SK-N-MC (cell line): ENCODE results near the gene RIN3.

Source experiments
- DNase-seq: peaks from one replicate; pipeline ENCODE4 v3.0.0-alpha.2; 2011; ENCODE audit warnings: low read depth, low spot score
- H3K27ac ChIP-seq: fragments of 200-600 bp; sonication (generic); 2 replicates; pipeline ENCODE4 v1.5.1; 2016; ENCODE audit warnings: mixed run types
- H3K36me3 ChIP-seq: fragments of 200-600 bp; sonication (generic); 2 replicates; pipeline ENCODE4 v1.6.1; 2017; ENCODE audit warnings: antibody characterized with exemption, low read length, mixed read lengths; ENCODE audit not compliant: insufficient read depth
- H3K4me3 ChIP-seq: fragments of 200-600 bp; sonication (generic); 2 replicates; pipeline ENCODE4 v1.5.1; 2016
- H3K9ac ChIP-seq: fragments of 200-600 bp; sonication (generic); 2 replicates; pipeline ENCODE4 v1.8.0; 2017; ENCODE audit warnings: mixed run types, mixed read lengths; ENCODE audit not compliant: insufficient read length
- H3K9me3 ChIP-seq: fragments of 200-600 bp; sonication (generic); 2 replicates; pipeline ENCODE4 v1.6.1; 2017; ENCODE audit warnings: low read depth, mild to moderate bottlenecking, antibody characterized with exemption, low read length, moderate library complexity, mixed read lengths
- EZH2 ChIP-seq: fragments of 200-600 bp; sonication (generic); IDR thresholded peaks from one replicate; pipeline ENCODE4 v1.6.1; 2017; ENCODE audit warnings: antibody characterized with exemption
- FOXP2 ChIP-seq: optimal IDR thresholded peaks from 2 replicates; pipeline ENCODE3; 2011; ENCODE audit warnings: mild to moderate bottlenecking, moderate library complexity; ENCODE audit not compliant: insufficient read depth; ENCODE audit errors: extremely low read length, control extremely low read depth
- POLR2AphosphoS5 ChIP-seq: IDR thresholded peaks from 2 replicates; pipeline ENCODE4 v1.6.1; 2012; ENCODE audit warnings: mild to moderate bottlenecking, low read depth, low read length, borderline replicate concordance

The RIN3 gene

GRCh38 chr14:92728759-92729364 lies 215.3 kb downstream of the RIN3 start:
- no peak for DNase-seq
- Histone ChIP-seq H3K9ac (no peak overlapping the region), H3K4me3 (no peak overlapping the region), H3K9me3 (peaks cover 7% of the 10 kb centered on the region), H3K36me3 (peaks cover 21% of the 10 kb centered on the region), H3K27ac (no peak overlapping the region)
- TF ChIP-seq FOXP2 = no peak

GRCh38 chr14:92729634-92730358 lies 216.2 kb downstream of the RIN3 start:
- peaks cover 7% of the 10 kb centered on the region for H3K9me3 ChIP-seq
- H3K27ac ChIP-seq = no peak overlapping the region
- DNase-seq = no peak
- TF ChIP-seq FOXP2 = no peak
- TF ChIP-seq POLR2AphosphoS5 = no peak
- no peak for TF ChIP-seq EZH2
- H3K4me3 ChIP-seq = no peak overlapping the region
- peaks cover 21% of the 10 kb centered on the region for H3K36me3 ChIP-seq
- H3K9ac ChIP-seq = no peak overlapping the region

GRCh38 chr14:92731622-92732115 lies 218.1 kb downstream of the RIN3 start:
- Histone ChIP-seq H3K36me3 (peaks cover 21% of the 10 kb centered on the region), H3K4me3 (no peak overlapping the region), H3K9me3 (peaks cover 7% of the 10 kb centered on the region), H3K9ac (no peak overlapping the region), H3K27ac (no peak overlapping the region)
- DNase-seq = no peak
- no peak for TF ChIP-seq FOXP2
- TF ChIP-seq EZH2 = no peak

- no peak for DNase-seq
Observed at GRCh38 chr14:92733007-92733406, 219.4 kb downstream of the RIN3 start.

GRCh38 chr14:92734618-92735017 lies 221.0 kb downstream of the RIN3 start:
- TF ChIP-seq FOXP2 = no peak
- no peak for TF ChIP-seq EZH2
- TF ChIP-seq POLR2AphosphoS5 = no peak
- Histone ChIP-seq H3K9ac (no peak overlapping the region), H3K9me3 (peaks cover 7% of the 10 kb centered on the region), H3K27ac (no peak overlapping the region), H3K36me3 (peaks cover 21% of the 10 kb centered on the region), H3K4me3 (no peak overlapping the region)
- no peak for DNase-seq

More at GRCh38 chr14:92733007-92733406, 219.4 kb downstream of the RIN3 start:
- H3K9me3 ChIP-seq = peaks cover 7% of the 10 kb centered on the region
- TF ChIP-seq EZH2 = no peak
- no peak for TF ChIP-seq POLR2AphosphoS5
- no peak for TF ChIP-seq FOXP2
- H3K4me3 ChIP-seq = no peak overlapping the region
- H3K9ac ChIP-seq = no peak overlapping the region
- no peak overlapping the region for H3K27ac ChIP-seq
- peaks cover 21% of the 10 kb centered on the region for H3K36me3 ChIP-seq

- TF ChIP-seq POLR2AphosphoS5 = no peak
- TF ChIP-seq FOXP2 = no peak
- TF ChIP-seq EZH2 = no peak
Observed at GRCh38 chr14:92735344-92735743, 221.8 kb downstream of the RIN3 start.

GRCh38 chr14:92737206-92737605 lies 223.6 kb downstream of the RIN3 start:
- H3K36me3 ChIP-seq = peaks cover 7% of the 10 kb centered on the region
- H3K9me3 ChIP-seq = no peaks in the 10 kb centered on the region
- no peak for DNase-seq
- no peak overlapping the region for H3K4me3 ChIP-seq
- TF ChIP-seq FOXP2 (no peak), POLR2AphosphoS5 (no peak), EZH2 (no peak)
- no peak overlapping the region for H3K9ac ChIP-seq
- no peak overlapping the region for H3K27ac ChIP-seq

More at GRCh38 chr14:92735344-92735743, 221.8 kb downstream of the RIN3 start:
- DNase-seq = no peak
- H3K36me3 ChIP-seq = peaks cover 21% of the 10 kb centered on the region
- H3K4me3 ChIP-seq = no peak overlapping the region
- H3K27ac ChIP-seq = no peak overlapping the region
- H3K9me3 ChIP-seq = peaks cover 7% of the 10 kb centered on the region
- no peak overlapping the region for H3K9ac ChIP-seq

- no peaks in the 10 kb centered on the region for H3K9me3 ChIP-seq
- TF ChIP-seq EZH2 (no peak), POLR2AphosphoS5 (no peak), FOXP2 (no peak)
- DNase-seq = no peak
- peaks cover 2% of the 10 kb centered on the region; the same call in 1 of the 2 replicates for H3K36me3 ChIP-seq
- no peak overlapping the region for H3K27ac ChIP-seq
- no peak overlapping the region for H3K9ac ChIP-seq
- H3K4me3 ChIP-seq = no peak overlapping the region
Observed at GRCh38 chr14:92737619-92738188, 224.1 kb downstream of the RIN3 start.
